WERI-Rb-1 (cell line): ENCODE data around the gene CRB3.

ENCODE experiments used
- DNase-seq: peaks from one replicate; pipeline ENCODE4 v3.0.0-alpha.2; 2020
- H3K27ac ChIP-seq: fragments of 250-450 bp; sonication (Bioruptor Pico); 2 replicates; pipeline ENCODE4 v1.5.1; 2020; ENCODE audit warnings: mild to moderate bottlenecking, moderate library complexity
- H3K27me3 ChIP-seq: fragments of 250-450 bp; sonication (Bioruptor Pico); 2 replicates; pipeline ENCODE4 v1.5.1; 2021; ENCODE audit warnings: mild to moderate bottlenecking, low read depth, moderate library complexity; ENCODE audit not compliant: insufficient read depth, severe bottlenecking
- H3K36me3 ChIP-seq: fragments of 250-450 bp; sonication (Bioruptor Pico); 2 replicates; pipeline ENCODE4 v1.5.1; 2020; ENCODE audit warnings: mild to moderate bottlenecking, moderate library complexity
- H3K4me3 ChIP-seq: 2 replicates; pipeline ENCODE4 v1.5.1; 2011; ENCODE audit warnings: low read depth, mild to moderate bottlenecking, control low read depth, low read length
- H3K9me3 ChIP-seq: fragments of 250-450 bp; sonication (Bioruptor Pico); 2 replicates; pipeline ENCODE4 v1.5.1; 2021; ENCODE audit warnings: mild to moderate bottlenecking, moderate library complexity; ENCODE audit not compliant: severe bottlenecking
- TF ChIP-seq, protein P1 (sequence below): IDR thresholded peaks from 2 replicates; pipeline ENCODE4 v1.5.1; 2011; ENCODE audit warnings: low read depth, mild to moderate bottlenecking, control low read depth, inconsistent platforms, low read length

Gene CRB3

DNA sequence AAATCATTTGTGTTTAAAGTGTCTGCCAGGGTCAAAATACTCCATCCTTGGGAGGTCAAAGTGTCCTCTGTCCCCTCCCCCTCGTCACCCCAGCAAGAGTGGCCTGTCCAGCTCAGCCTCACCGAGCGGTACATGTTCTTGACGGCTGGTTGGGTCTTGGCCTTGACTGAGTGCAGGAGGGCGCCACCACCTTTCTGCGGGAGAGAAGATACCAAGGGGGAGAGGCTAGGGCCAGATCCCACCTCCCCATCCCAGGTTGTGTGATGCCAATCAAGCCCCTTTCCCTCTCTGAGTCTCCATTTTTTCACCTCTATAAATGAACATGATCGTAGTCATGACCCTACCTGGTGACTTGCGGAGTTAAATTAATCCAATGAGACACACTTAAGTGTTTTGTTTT is 6.1 kb downstream of the CRB3 start:
- H3K27me3 ChIP-seq: peaks cover 5% of the 10 kb centered on the region
- H3K4me3 ChIP-seq: no peak overlapping the region
- no peak for DNase-seq
- H3K9me3 ChIP-seq: no peaks in the 10 kb centered on the region
- no peak overlapping the region for H3K27ac ChIP-seq
- TF ChIP-seq, protein P1, sequence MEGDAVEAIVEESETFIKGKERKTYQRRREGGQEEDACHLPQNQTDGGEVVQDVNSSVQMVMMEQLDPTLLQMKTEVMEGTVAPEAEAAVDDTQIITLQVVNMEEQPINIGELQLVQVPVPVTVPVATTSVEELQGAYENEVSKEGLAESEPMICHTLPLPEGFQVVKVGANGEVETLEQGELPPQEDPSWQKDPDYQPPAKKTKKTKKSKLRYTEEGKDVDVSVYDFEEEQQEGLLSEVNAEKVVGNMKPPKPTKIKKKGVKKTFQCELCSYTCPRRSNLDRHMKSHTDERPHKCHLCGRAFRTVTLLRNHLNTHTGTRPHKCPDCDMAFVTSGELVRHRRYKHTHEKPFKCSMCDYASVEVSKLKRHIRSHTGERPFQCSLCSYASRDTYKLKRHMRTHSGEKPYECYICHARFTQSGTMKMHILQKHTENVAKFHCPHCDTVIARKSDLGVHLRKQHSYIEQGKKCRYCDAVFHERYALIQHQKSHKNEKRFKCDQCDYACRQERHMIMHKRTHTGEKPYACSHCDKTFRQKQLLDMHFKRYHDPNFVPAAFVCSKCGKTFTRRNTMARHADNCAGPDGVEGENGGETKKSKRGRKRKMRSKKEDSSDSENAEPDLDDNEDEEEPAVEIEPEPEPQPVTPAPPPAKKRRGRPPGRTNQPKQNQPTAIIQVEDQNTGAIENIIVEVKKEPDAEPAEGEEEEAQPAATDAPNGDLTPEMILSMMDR: no peak
- no peaks in the 10 kb centered on the region for H3K36me3 ChIP-seq

GRCh38 chr19:6471076-6471475 is 7.0 kb downstream of the CRB3 start:
- H3K4me3 ChIP-seq: no peak overlapping the region
- TF ChIP-seq, protein P1: no peak
- DNase-seq: no peak
- no peaks in the 10 kb centered on the region for H3K36me3 ChIP-seq
- no peak overlapping the region for H3K27ac ChIP-seq
- no peaks in the 10 kb centered on the region for H3K9me3 ChIP-seq
- peaks cover 5% of the 10 kb centered on the region for H3K27me3 ChIP-seq

GRCh38 chr19:6472713-6473112 is 8.6 kb downstream of the CRB3 start:
- Histone ChIP-seq H3K27me3 (no peaks in the 10 kb centered on the region), H3K36me3 (no peaks in the 10 kb centered on the region), H3K27ac (no peak overlapping the region), H3K4me3 (no peak overlapping the region), H3K9me3 (no peaks in the 10 kb centered on the region)
- TF ChIP-seq, protein P1: no peak
- no peak for DNase-seq

DNA sequence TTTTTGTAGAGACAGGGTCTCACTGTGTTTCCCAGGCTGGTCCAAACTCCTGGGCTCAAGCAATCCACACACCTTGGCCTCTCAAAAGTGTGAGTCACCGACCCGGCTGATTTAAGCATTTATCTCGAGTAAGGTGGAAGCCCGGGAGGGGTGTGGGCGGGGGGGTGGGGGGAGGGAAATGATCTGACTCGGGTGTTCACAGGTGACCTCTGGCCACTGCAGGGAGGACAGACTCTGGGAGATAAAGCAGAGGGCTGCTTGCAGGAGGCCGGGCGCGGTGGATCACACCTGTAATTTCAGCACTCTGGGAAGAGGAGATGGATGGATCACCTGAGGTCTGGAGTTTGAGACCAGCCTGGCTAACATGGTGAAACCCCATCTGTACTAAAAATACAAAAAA is 9.6 kb downstream of the CRB3 start:
- Histone ChIP-seq H3K4me3 (no peak overlapping the region), H3K27ac (no peak overlapping the region), H3K36me3 (no peaks in the 10 kb centered on the region), H3K9me3 (no peaks in the 10 kb centered on the region), H3K27me3 (no peaks in the 10 kb centered on the region)
- DNase-seq: no peak
- TF ChIP-seq, protein P1: no peak

DNA sequence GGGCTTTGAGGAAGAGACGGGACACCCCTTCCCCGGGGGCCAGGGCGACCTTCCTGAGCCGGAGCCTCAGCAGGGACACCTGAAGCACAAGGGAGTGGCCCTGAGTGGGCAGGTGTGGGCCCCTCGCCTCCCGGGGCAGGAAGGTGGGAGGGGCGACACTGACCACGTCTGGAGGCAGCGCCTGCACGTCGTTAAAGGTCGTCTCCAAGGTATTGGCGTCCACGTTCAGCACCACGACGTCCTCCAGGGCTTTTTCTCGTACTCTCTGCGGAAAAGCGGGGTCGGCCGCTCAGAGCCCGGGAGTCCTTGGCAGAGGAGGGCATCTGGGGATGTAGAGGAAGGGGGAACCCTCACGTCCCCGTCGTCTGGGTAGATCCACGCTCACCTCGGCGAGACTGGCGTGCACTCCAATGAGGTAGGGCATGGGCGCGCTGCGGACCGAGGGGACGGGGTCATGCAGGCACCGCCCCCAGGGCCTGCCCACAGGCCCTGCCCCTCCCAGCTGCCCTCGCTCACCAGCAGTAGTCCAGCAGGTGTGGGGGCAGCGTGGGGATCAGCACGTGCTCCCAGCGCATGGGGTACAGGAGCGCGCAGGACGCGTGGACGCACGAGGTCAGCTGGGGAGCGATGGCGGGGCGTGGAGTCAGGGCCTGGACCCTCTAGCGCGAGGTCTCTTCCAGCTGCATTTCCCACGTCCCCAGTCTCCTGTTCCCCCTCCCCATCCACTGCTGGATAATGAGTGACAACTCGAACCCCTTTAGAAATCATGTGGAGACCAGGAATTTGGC is 11.4 kb downstream of the CRB3 start:
- TF ChIP-seq, protein P1: no peak
- Histone ChIP-seq H3K27me3 (no peaks in the 10 kb centered on the region), H3K9me3 (no peaks in the 10 kb centered on the region), H3K36me3 (no peaks in the 10 kb centered on the region), H3K4me3 (no peak overlapping the region), H3K27ac (no peak overlapping the region)
- DNase-seq: no peak
